GM12801 (cell line): ENCODE data around the gene CARMIL1.

Experiments used
- TF ChIP-seq, protein P1 (sequence below): IDR thresholded peaks from one replicate; pipeline ENCODE4 v1.5.1; 2011; ENCODE audit warnings: control low read depth; ENCODE audit not compliant: insufficient read length; ENCODE audit errors: extremely low read depth

Gene CARMIL1

DNA sequence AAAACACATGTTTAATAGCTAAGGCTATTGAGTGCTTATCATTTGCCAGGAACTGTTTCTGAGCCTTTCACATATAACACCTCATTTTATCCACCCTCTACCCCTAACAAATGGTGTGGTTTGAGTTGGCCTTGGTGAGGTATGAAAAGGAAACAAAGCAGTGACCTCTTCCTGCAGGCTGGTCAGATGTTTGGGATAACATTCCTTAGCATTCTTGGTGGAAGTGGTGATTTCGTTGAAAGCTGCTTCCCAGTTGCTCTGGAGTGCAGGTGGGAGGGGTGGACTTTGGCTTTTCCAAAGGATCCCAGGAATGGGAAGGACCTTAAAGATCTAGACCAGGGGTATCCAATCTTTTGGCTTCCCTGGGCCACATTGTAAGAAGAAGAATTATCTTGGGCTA lies 41.3 kb downstream of the CARMIL1 start:
- TF ChIP-seq, protein P1, sequence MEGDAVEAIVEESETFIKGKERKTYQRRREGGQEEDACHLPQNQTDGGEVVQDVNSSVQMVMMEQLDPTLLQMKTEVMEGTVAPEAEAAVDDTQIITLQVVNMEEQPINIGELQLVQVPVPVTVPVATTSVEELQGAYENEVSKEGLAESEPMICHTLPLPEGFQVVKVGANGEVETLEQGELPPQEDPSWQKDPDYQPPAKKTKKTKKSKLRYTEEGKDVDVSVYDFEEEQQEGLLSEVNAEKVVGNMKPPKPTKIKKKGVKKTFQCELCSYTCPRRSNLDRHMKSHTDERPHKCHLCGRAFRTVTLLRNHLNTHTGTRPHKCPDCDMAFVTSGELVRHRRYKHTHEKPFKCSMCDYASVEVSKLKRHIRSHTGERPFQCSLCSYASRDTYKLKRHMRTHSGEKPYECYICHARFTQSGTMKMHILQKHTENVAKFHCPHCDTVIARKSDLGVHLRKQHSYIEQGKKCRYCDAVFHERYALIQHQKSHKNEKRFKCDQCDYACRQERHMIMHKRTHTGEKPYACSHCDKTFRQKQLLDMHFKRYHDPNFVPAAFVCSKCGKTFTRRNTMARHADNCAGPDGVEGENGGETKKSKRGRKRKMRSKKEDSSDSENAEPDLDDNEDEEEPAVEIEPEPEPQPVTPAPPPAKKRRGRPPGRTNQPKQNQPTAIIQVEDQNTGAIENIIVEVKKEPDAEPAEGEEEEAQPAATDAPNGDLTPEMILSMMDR = no peak

DNA sequence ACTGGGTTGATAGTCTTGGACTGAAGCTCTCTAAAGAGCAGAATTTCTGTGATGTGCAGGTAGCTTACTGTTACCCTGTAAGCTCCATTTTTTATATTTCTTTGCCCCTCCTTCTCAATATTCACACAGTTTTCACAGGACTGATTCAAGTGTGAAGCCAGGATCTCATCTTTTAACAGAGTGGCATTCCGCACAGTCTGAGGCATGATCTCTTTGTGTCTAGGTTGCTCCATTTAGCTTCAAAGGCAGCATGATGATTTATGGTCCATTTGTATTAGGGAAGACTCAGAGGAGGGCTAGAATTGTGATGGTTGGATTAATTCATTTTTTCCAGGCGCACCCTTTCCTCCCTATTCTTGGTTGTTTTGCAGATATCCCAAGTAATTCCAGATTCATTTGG lies 43.5 kb downstream of the CARMIL1 start:
- TF ChIP-seq, protein P1 = no peak

- TF ChIP-seq, protein P1 = no peak
These were observed 45.0 kb downstream of the CARMIL1 start for GRCh38 chr6:25324066-25324762.

DNA sequence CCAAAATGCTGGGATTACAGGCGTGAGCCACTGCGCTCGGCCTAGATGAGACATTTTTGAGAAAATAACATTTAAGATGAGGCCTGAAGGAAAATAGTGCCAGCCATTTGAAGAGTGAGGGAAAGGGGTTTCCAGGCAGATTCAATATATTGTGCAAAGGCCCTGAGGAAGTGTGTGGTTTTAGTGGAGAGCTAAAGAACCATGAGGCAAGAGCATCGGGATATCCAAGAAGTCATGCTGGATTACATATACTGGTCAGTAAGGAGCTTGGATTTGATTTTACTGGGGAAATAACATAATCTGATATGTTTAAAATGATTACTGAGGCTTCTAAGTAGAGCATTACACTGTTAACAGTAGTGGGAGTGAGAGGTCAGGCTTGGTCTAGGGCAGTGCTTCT lies 47.0 kb downstream of the CARMIL1 start:
- TF ChIP-seq, protein P1 = no peak

GRCh38 chr6:25326960-25327359 lies 47.8 kb downstream of the CARMIL1 start:
- TF ChIP-seq, protein P1 = no peak

DNA sequence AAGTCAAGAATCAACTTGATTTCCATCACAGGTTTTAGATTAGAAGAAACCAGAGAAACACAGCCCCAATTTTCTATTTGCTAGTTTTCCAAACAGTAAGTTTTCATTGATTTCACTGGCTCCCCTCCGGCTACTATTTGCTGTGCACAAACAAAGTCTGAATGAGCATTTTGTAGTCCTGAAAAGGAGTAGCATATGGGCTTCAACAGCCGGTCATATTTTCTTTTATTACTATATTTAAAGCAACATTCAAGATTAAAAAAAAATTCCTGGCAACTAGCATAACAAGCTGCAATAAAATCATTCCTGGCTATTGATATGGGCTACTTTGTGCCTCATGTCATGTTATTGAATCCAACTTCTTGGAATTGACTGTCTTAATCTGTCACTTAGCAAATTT lies 48.3 kb downstream of the CARMIL1 start:
- TF ChIP-seq, protein P1 = no peak

- TF ChIP-seq, protein P1 = no peak
These were observed 50.1 kb downstream of the CARMIL1 start for GRCh38 chr6:25329161-25329817.
